ENCODE data around the gene DLEC1.
"Not testable (repeated sequence)": the region's sequence is repeated elsewhere in the genome, so short reads cannot be mapped to it uniquely, and the experiment has no call there.

Gene DLEC1

DNA sequence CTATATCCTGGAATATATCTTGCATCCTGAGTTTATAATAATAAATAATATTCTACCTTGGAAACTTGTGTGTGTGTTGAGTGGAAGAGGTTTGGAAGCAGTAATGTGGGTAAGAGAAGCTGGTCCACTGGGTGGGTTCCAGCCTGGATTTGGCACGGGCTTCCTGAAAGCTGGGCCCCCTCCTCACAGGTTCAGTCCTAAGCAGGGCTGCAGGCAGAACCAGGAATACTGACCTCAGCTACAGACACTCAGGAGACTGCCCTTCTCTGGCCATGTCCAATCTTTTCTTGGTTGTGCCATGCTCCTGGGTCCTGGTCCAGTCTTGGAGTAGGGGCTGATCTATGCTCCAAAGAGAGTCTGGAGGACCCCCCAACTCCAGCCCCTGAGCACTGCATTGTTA is 104.0 kb downstream of the DLEC1 start:
- DNase-seq = no peak

DNA sequence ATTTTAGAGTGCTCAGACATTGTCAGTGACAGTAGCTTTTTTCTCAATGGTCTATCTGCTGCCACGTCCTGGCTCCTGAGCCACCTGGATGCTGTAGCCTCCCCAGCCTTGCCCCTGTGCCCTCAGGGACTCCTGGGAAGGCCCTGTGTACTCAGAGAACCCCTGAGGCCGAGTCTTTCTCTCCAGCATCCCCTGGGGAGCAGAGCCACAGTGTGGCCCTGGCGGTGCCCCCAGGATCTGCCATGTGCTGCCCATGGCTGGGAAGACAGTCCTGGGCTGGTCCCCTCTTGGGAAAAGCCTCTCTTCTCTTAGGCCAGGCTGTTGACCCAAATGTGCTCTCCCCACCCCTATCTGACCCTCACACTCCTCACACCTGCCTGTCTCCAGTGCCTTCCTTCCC is 104.5 kb downstream of the DLEC1 start:
- no peak for DNase-seq

DNA sequence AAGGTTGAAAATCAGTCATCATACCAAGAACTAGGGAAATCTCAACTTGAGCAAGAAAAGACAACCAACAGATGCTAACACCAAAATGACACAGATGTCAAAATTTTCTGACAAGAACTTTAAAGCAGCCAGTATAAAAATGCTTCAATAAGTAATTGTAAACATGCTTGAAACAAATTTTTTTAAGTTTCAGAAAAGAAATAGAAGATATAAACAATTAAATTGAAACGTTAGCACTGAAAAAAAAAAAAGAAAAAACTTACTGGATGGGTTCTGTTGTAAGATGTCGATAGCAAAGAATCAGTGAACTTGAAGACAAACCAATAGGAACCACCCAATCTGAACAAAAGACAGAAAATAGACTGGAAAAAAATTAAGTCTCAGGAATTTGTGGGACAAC is 107.5 kb downstream of the DLEC1 start:
- no peak for DNase-seq

DNA sequence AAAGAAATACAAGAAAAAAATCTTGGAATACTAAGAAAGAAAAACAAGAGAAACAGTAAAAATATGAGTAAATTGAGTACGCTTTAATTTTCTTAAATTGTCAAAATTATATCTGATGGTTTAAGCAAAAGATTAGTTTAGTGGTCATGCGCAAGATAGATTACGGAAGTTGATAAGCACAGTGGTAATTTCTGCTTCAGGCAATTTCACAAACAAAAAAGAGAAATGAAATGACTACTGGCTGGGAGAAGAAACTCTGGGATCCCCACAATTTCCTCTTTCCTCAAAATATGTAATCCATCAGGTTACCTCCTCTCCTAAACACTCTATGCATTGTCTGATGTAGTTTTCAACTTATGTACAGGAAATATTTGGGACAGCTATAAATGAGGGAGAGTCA is 108.4 kb downstream of the DLEC1 start:
- DNase-seq = no peak

DNA sequence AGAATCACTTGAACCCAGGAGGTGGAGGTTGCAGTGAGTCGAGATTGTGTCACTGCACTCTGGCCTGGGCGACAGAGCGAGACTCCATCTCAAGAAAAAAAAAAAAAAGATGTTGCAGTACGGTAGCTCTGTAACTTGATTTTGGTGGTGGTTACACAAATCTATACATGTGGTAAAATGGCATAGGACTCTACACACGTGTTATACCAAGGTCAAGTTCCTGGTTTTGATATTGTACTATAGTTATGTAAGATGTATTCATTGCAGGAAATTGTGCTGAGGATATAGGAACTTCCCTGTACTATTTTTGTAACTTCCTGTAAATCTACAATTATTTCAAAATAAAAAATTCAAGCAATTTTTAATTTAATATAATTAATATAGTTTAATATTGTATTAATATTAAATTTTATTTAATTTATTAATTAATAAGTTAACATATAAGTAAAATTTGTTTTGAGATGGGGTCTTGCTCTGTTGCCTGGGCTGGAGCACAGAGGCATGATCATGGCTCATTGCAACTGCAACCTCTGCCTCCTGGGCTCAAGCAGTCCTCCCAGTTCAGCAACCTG is 109.4 kb downstream of the DLEC1 start:
- no peak for DNase-seq

DNA sequence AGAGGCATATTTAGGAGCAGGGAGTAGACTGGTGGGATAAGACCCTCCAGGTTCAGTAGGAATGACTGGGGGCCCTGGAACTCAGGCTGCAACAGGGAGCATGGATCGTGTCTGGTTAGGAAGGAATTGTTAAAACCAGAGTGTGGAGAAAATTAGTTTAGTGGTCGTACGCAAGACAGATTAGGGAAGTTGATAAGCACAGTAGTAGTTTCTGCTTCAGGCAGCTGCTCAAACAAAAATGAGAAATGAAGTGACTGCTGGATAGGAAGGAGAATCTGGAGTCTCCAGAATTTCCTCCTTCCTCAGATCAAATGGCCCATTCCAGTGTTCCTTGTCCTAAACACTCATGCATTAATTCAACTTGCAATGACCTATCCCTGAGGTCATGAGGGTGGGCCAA is 110.7 kb downstream of the DLEC1 start:
- no peak for DNase-seq

DNA sequence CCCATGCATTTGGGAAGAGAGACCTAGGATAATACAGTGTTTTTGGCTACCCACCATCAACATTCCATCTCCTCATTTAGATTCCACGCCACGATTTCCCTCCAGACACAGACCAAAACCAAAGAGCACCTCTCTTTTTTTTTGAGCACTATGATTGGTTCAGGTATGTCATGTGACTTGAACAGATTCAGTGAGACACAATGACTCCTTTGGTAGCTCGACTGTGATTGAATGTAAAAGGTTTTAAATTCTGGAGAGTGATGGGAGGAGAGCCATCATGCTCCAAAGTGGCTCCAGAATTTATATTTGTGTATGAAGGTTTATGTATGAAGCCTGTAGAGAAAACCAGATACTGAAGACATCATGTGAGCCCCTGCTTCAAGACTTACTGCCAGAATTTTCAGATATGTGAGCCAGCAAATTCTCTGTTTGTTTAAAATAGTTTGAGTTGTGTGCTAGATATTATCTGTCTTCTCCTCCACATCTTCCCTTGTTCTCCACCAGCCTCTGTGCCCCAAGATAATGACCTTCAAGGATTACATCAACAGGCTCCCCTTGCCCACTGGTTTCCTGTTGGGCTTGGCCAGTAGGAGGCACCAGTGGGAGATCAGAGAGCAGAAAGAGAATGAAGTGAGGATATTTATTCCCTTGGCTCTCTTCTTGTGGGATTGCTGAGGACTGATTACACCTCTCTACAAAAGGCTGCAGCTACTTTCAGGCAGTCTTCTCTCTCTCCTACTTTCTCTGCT is 111.9 kb downstream of the DLEC1 start:
- DNase-seq = no peak

DNA sequence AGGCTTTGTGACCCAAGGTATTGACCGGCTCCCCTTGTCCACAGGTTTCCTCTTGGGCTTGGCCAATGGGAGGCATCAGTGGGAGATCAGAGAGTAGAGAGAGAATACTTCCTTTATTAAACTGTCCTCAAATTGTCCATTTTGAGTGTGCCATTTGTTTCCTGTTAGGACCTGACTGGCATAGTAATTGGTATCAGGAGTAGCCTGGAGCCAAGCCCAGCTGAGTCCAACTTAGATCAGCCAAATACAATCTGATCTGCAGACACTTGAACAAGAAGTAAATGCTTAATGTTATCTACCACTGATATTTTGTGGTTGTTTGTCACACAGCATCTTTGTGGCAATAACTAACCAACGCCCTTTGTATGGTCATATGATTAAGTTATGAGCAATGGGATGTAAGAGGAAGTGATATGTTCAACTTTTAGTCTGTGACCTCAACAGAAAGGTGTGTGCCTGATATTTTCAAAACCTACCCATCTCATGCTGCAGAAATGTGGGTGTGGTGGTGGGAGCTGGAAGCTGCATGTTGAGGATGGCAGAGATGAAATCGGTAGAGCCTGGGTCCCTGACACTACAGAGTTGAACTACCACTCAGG is 112.8 kb downstream of the DLEC1 start:
- DNase-seq = no peak

DNA sequence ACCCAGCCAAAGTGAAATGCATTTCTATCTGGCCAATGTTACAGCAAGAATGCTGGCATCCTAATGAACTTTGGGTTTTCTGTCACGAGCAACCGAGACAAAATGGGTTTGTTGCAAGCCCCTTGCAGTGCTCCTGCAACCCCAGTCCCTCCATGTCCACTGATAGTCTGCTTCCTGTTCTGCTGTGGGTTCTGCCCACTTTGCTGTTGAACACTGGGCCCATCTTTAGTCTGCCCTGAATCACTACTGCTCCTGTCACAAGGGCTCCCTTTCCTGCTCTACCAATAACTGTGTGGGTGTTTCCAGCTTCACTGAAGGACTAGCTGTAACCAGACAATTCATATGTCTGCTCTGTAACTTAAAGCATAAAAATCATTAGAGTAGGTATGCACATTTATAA is 113.6 kb downstream of the DLEC1 start:
- no peak for DNase-seq

DNA sequence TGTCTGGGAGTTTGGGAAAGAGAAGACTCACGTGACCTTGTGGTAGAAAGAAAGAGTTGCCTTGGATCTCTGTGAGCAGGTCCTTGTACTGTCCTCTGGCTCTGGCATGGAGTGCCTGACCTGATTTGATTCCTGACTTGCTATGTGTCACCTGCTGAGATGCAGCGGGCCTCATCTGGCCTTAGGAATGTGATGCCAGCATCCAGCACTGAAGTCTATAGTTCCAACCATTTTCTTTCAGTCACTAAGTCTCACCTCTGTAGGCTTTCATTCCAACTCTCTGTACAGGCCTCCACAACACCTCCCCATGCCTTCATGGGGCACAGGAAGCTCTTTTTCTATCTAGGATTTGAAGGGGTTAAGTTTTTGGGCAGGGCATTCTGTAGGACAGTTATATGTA is 114.2 kb downstream of the DLEC1 start:
- no peak for DNase-seq

DNA sequence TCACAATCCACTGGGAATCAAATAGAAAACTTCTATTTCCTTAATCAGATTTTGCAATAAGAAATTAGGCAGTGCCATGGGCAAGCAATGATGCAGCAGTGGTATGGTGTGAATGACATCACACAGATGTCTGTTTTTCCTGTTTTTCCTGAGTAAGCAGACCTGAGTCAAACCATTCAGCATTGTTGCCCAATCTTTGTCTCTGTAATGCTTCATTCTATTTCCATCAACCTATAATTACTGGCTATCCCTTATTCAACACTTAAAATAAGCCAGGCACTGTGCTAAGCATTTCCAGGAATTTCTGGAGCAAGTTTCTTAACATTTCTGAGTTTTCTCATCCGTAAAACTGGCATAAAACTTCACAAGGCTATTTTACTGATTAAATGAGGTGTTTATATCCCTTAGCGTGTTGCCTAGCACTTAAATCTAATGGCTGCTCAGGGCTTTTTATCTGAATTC is 115.1 kb downstream of the DLEC1 start:
- no peak for DNase-seq

DNA sequence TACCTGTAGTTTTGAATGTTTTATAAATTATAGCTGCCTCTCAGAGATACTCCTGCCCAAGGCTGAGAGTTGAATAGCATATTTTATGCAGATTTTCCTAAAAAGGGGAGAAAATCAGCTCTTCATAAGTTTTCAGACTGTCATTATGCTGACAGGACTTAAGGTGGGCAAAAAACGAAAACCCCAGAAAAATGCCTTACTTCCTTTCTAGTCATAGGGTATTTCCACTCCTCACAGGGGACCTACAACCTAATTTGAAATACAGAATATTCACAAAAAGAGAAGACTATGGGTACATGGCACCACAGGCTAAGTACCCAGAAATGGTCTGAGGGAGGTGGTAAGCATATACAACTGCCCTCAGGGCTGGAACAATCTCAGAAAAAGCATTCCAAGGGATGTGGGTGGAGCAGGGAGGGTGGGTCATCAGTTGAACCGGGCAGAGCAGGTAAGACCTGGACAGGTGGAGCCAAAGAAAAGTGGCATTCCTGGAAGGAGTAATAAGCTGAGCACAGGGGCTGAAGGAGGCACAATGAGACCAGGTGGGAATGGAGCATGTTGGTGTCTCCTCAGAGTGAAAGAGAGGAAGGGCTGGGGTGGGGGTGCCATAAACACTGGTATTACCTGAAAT is 115.7 kb downstream of the DLEC1 start:
- no peak for DNase-seq

DNA sequence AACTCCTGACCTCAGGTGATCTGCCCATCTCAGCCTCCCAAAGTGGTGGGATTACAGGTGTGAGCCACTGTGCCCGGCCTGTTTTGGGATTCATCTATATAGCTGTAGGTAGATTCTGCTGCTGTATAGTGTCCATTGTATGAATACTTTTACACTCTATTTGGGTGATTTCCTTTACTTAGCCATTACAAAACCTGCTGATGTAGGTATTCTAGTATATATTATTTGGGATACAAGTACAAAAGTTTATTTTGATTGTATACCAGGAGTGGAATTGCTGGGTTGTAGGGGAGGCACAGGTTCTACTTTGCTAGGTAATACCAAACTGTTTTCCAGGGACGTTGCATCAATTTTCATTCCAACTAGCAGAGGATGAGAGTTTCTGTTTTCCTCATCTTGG is 116.8 kb downstream of the DLEC1 start:
- no peak for DNase-seq

DNA sequence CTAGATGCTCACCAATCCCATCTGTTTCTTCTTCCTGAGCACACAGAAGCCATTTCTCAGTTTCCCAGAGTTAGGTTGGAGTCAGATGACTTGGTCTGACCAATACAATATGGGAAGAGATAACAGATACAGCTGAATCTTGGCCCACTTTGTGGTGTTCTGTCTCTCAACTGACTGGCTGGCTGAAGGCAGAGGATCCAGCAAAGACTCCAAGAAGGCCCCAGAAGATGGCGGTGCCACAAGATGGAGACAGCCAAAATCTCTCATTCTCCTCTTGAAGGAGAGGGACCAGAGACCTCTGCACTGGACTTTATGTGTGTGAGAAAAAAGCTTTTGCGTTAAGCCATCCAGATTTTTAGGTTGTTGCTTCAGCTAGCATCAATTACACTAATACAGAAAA is 118.1 kb downstream of the DLEC1 start:
- no peak for DNase-seq

DNA sequence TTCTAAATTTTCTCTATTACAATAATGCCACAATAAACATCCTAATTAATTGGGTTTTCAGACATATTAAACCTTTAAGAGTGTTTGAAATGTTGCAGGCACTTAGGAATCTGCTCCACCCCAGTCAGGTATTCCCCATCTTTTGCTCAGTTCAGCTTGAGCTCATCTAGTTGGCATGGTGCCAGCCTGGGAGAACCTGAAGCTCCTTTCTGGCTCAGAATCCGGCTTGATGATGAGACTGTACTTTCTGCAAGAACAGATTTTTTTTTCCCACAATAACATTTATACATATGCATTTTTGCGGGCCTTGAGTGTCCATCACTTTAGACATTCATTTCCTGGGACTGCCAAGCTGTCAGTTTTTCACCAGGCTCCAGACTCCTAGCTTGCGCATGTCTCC is 118.6 kb downstream of the DLEC1 start:
- no peak for DNase-seq

DNA sequence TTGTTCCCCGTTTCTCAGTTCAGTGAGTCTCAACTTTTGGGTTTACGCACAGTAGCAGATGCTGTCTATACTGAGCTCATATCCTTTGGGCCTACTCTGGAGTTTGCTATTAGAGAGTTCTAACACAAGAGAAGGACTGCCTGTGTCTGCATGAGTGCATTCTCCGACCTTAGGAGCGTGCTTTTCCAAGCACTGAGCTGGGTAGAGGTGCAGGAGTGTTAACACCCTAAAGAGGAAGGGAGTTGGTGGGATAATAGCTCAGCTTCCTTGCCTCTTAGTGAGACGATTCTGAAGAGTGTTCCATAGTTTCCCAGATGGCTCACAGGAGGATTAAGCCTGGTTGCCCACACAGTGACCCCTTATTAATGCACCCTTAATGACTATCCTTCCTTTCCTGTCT is 119.5 kb downstream of the DLEC1 start:
- DNase-seq = no peak

DNA sequence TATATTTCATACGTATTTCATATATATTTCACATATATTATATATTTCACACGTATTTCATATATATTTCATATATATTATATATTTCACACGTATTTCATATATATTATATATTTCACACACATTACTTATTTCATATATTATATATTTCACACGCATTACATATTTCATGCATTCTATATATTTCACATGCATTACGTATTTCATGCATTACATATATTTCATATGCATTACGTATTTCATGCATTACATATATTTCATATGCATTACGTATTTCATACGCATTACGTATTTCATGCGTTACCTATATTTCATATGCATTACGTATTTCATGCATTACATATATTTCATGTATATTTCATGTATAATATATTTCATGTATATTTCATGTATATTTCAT is 121.7 kb downstream of the DLEC1 start:
- DNase-seq = not testable (repeated sequence)

DNA sequence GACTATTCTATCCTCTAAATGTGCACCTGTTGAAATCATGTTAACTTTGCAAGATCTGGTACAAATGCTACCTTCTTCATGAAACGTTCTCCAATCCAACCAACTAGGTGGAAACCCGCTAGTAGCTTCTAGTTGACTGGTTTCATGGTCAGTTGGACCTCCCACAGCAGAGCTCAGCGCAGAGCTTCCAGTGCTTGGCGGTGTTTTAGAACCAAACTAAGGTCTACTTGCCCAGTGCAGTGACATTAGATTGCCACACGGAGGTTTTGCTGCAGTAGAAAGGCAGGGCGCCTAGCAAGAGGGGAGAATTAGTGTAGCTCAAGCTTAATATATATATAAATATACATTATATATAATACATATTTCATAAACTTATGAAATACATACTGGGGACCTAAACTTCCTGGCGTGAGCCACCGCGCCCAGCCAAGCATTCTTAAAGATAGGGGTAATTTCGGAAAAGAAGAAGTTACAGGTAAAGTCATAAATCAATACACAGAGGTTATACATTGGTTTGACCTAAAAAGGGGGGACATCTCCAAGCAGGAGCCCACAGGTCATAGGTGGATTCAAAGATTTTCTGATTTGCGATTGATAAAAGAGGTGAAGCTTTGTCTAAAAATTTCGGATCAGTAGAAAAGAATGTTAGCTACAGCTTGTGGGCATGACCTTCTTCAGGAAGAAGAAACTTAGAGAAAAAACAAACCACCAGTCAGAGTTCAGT is 124.3 kb downstream of the DLEC1 start:
- no peak for DNase-seq

DNA sequence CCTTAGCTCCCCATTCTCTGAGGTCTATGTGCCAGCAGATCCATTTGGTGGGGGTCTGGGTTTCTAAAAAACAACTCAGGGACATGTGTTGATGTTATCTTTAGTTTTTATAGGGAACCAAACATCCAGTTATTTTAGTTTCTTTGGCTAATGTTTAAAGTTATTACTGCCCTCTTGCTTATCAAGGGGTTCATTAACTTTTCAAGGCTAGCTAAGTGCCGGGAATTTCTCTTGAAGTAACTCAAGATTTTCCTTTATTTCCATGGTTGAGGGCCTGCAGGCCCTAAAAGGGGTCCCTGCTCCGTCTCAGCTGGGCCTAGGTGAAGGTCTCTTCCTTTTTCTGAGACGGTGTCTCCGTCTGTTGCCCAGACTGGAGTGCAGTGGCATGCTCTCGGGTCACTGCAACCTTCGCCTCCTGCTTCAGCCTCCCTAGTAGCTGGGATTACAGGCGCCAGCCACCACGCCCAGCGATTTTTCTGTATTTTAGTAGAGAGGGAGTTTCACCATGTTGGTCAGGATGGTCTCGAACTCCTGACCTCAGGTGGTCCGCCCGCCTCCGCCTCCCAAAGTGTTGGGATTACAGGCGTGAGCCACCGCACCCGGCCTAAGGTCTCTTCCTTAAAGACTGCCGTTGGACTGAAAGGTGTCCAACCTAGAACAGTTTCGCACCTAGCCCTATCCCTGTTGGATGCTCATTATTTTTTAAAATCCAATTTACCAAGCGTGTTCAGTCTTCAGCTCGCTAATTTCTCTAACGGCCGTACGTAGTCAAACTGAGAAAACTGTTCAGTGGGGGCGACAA is 125.0 kb downstream of the DLEC1 start:
- no peak for DNase-seq

DNA sequence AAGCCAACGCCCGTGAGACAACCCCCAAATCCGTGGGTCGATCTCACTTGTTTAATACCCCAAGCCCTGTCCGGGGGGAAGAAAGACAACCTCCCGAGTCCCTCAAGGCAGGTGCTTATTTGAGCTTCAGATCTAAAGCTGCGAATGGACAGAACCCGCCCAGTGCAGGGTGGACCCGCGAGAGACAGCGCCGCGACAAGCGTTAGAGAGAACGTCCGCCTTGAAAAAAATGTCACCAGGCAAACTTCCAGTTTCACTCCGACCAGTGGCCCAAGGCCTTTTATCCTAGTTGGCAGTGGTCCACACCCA is 125.6 kb downstream of the DLEC1 start:
- DNase-seq = no peak

DNA sequence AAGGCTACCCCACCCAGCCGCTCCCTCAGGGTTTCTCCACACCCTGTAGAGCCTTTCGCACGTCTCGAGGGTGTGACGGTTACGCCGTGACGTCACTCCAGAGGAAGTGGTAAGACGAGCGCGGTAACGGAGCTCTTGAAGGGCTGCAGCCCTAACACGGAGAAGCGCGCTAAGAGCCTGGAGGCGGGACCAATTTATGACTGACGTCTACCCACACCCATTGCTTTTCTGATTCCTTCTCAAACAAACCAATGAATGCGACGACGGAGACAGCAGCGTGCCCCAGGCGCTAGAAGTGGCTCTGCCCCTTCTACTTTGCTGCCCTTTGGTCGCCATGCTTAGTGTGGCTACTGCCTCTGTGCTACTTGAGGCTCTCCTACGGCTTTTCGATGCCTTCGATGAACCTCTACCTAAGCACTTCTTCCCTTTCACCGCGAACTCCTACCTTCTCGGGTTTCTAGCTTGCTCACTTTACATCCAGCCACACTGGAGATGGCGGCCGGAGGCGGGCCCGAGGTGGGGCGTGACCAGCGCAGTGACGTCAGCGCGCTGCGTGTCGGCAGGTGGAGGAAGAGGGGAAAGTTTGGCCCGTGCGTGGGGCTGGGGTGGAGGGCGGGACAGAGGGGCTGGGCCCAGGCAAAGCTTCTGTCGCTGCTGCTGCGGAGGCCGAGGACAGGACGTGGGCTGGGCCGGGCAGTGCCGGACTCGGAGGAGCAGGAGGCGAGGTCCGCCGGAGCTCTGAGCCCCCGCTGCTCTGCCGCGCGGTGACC is 126.1 kb downstream of the DLEC1 start, which contains the start of gene OXSR1:
Gene OXSR1, plus strand, starts transcription at position 586 of the 770 bp plus-strand sequence. CDS start 340 bp downstream, outside the sequence.
- peak; percentile 94 to 95 for DNase-seq

Data from activated CD4-positive, alpha-beta T cell treated with anti-CD3 and anti-CD28 coated beads, Interleukin-2, amount 50 U/mL, for 4 hours (primary cell).